Mesenchymal stem cell (in vitro differentiated cells and primary cell): ENCODE results near the gene AP3B1.

Experiments
- DNase-seq: peaks from one replicate; pipeline ENCODE4 v3.0.0-alpha.2; 2013
- H2AFZ ChIP-seq: one replicate; pipeline ENCODE4 v1.6.1; 2013; ENCODE audit warnings: low read depth, mild to moderate bottlenecking, control low read depth, inconsistent platforms, low read length, moderate library complexity
- H2AK5ac ChIP-seq: 2 replicates; pipeline ENCODE4 v1.6.1; 2013; ENCODE audit warnings: low read length, moderate library complexity, mild to moderate bottlenecking, inconsistent platforms; ENCODE audit not compliant: severe bottlenecking
- H2BK120ac ChIP-seq: one replicate; pipeline ENCODE4 v1.6.1; 2013; ENCODE audit warnings: low read depth, mild to moderate bottlenecking, inconsistent platforms, low read length, moderate library complexity
- H2BK12ac ChIP-seq, 2 experiments: one replicate each; pipeline ENCODE4 v1.6.1; 2013; ENCODE audit warnings: inconsistent platforms in 2 of 2, low read length in 2 of 2, mild to moderate bottlenecking in 2 of 2, moderate library complexity in 2 of 2, control low read depth in 1 of 2
- H2BK15ac ChIP-seq: one replicate; pipeline ENCODE4 v1.6.1; 2013; ENCODE audit warnings: mild to moderate bottlenecking, low read depth, inconsistent platforms; ENCODE audit not compliant: poor library complexity, severe bottlenecking
- H2BK5ac ChIP-seq: 2 replicates; pipeline ENCODE4 v1.6.1; 2013; ENCODE audit warnings: low read depth, mild to moderate bottlenecking, low read length, control low read depth, inconsistent platforms; ENCODE audit not compliant: poor library complexity, severe bottlenecking
- H3K14ac ChIP-seq, 2 experiments: one replicate each; pipeline ENCODE4 v1.6.1; 2013; ENCODE audit warnings: inconsistent platforms in 2 of 2, low read length in 2 of 2, control low read depth in 1 of 2, mild to moderate bottlenecking in 1 of 2, moderate library complexity in 1 of 2
- H3K18ac ChIP-seq, 2 experiments: one replicate each; pipeline ENCODE4 v1.6.1; 2013; ENCODE audit warnings: inconsistent platforms in 2 of 2, low read length in 2 of 2, control low read depth in 1 of 2, low read depth in 1 of 2, mild to moderate bottlenecking in 1 of 2
- H3K23ac ChIP-seq, 2 experiments: one replicate each; pipeline ENCODE4 v1.6.1; 2013; ENCODE audit warnings: inconsistent platforms in 2 of 2, low read length in 2 of 2, mild to moderate bottlenecking in 2 of 2, moderate library complexity in 2 of 2, control low read depth in 1 of 2
- H3K27ac ChIP-seq: 2 replicates; pipeline ENCODE4 v1.5.1; 2013; ENCODE audit warnings: mild to moderate bottlenecking, moderate library complexity, low read length, control low read depth, inconsistent platforms; ENCODE audit not compliant: poor library complexity, severe bottlenecking
- H3K27me3 ChIP-seq, 2 experiments: 2 replicates each; pipeline versions ENCODE4 v1.6.1 to v1.7.0; 2013; ENCODE audit warnings: low read length in 2 of 2, mild to moderate bottlenecking in 2 of 2, moderate library complexity in 2 of 2, control low read depth in 1 of 2, inconsistent platforms in 1 of 2; ENCODE audit not compliant: control insufficient read depth in 1 of 2, insufficient read depth in 1 of 2
- H3K36me3 ChIP-seq, 2 experiments: 2 replicates each; pipeline versions ENCODE4 v1.6.1 to v1.7.0; 2013; ENCODE audit warnings: low read length in 2 of 2, control low read depth in 1 of 2, inconsistent platforms in 1 of 2, low read depth in 1 of 2, mild to moderate bottlenecking in 1 of 2; ENCODE audit not compliant: insufficient read depth in 2 of 2, control insufficient read depth in 1 of 2
- H3K4ac ChIP-seq, 2 experiments: one replicate each; pipeline ENCODE4 v1.6.1; 2013; ENCODE audit warnings: inconsistent platforms in 2 of 2, low read length in 2 of 2, mild to moderate bottlenecking in 2 of 2, moderate library complexity in 2 of 2, control low read depth in 1 of 2, low read depth in 1 of 2
- H3K4me1 ChIP-seq: 2 replicates; pipeline ENCODE4 v1.6.1; 2013; ENCODE audit warnings: low read depth, low read length, control low read depth; ENCODE audit not compliant: control insufficient read depth, insufficient read depth
- H3K4me2 ChIP-seq: 2 replicates; pipeline ENCODE4 v1.6.1; 2013; ENCODE audit warnings: low read length, mild to moderate bottlenecking, inconsistent platforms; ENCODE audit not compliant: poor library complexity, severe bottlenecking
- H3K4me3 ChIP-seq, 2 experiments: 2 replicates each; pipeline versions ENCODE4 v1.5.1 to v1.7.0; 2013; ENCODE audit warnings: low read length in 2 of 2, mild to moderate bottlenecking in 2 of 2, control low read depth in 1 of 2, low read depth in 1 of 2; ENCODE audit not compliant: insufficient read depth in 1 of 2
- H3K79me1 ChIP-seq: replicated peaks from 2 replicates; pipeline ENCODE4 v1.6.1; 2013; ENCODE audit warnings: mild to moderate bottlenecking, control low read depth, low read length, inconsistent platforms; ENCODE audit not compliant: poor library complexity, severe bottlenecking
- H3K9ac ChIP-seq: 2 replicates; pipeline ENCODE4 v1.7.0; 2013; ENCODE audit warnings: mild to moderate bottlenecking, low read length, moderate library complexity
- H3K9me3 ChIP-seq: 2 replicates; pipeline ENCODE4 v1.7.0; 2013; ENCODE audit warnings: mild to moderate bottlenecking, low read length; ENCODE audit not compliant: control insufficient read depth
- H4K8ac ChIP-seq: one replicate; pipeline ENCODE4 v1.6.1; 2013; ENCODE audit warnings: inconsistent platforms, mild to moderate bottlenecking, low read length, moderate library complexity
- H4K91ac ChIP-seq: one replicate; pipeline ENCODE4 v1.6.1; 2013; ENCODE audit warnings: mild to moderate bottlenecking, low read length, inconsistent platforms
- WGBS: methylation state at CpG from one replicate; pipeline ENCODE4 v1.1.7; 2013; ENCODE audit warnings: mixed read lengths; 5-methylcytosine and 5-hydroxymethylcytosine counted together

AP3B1 gene

DNA sequence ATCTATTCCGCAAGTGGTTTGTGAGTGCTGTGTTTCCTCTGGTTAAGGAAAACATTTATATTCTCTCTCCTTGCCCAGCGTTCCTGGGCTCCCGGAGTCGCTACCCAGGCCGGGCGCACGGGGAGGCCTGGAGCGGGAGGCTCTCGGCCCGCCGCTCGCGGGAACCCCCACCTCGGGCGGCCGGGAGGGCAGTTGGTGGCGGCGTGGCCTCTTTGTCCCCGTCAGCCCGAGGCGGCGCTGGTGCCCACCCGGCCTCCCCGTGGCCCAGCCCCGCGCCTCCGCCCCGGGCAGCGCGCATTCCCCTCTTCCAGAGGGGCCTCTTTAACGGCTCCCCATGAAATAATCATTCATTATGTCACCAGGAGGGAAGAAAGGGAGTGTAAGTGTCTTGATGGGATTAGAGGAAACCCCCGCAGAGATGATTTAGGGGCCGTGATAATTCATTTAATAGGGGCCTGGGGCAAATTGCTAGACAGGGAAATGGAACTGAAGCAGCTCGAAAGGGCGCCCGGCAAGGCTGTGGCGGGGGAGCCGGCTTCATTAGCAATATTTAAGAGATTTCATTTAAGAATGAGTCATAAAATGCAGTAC, 336.5 kb downstream of the AP3B1 start:
- Histone ChIP-seq H3K36me3 (no peaks in the 10 kb centered on the region), H3K9ac (no peak overlapping the region), H3K27me3 (peaks cover 35 to 39% of the 10 kb centered on the region in 2 experiments), H2BK120ac (no peak overlapping the region), H2AK5ac (no peak overlapping the region), H3K4ac (no peak overlapping the region), H2BK12ac (no peak overlapping the region), H3K27ac (no peak overlapping the region), H4K8ac (no peak overlapping the region), H3K23ac (no peak overlapping the region), H3K4me3 (peak overlapping the region; percentile 28 to 47), H2AFZ (no peak overlapping the region), H2BK5ac (no peak overlapping the region), H3K4me1 (peaks cover 6% of the 10 kb centered on the region), H4K91ac (no peak overlapping the region), H2BK15ac (peak overlapping the region; percentile 48), H3K4me2 (peak overlapping the region; percentile 84), H3K9me3 (no peaks in the 10 kb centered on the region), H3K18ac (no peak overlapping the region), H3K14ac (no peak overlapping the region), H3K79me1 (no peaks in the 10 kb centered on the region)
- WGBS, result 2% methylated on average over 21 of the region's 38 CpGs
- DNase-seq, result no peak

DNA sequence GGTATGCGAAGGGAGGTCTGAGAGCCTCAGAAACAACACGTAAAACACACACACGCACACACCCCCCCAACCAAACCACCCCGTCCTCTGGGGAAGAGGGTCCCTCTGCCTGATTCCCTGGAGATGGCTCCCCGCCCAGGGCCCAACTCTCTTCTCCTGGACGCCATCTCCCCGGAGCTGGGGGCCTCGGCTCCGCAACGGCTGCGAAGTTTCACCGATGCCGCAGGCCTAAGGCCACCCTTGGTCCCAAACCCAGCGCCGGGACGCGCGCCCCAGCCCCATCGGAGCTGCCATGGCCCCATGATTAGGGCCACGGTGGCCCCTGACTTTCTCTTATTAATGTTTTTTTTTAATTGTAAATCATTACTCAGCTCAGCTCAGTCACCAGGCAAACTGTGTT, 337.0 kb downstream of the AP3B1 start:
- Histone ChIP-seq H4K91ac (no peak overlapping the region), H2AFZ (no peak overlapping the region), H3K23ac (peak overlapping the region in 1 of 2 experiments; percentile 46), H3K9ac (no peak overlapping the region), H3K18ac (no peak overlapping the region), H3K4me3 (peak overlapping the region in 1 of 2 experiments; percentile 28), H2AK5ac (no peak overlapping the region), H4K8ac (no peak overlapping the region), H3K4me1 (peaks cover 6% of the 10 kb centered on the region), H3K79me1 (no peaks in the 10 kb centered on the region), H3K27me3 (peaks cover 33 to 35% of the 10 kb centered on the region in 2 experiments), H3K9me3 (no peaks in the 10 kb centered on the region), H2BK5ac (no peak overlapping the region), H3K27ac (no peak overlapping the region), H3K36me3 (no peaks in the 10 kb centered on the region), H3K4me2 (peak overlapping the region; percentile 84), H2BK12ac (no peak overlapping the region), H2BK15ac (no peak overlapping the region), H3K4ac (no peak overlapping the region), H3K14ac (no peak overlapping the region), H2BK120ac (no peak overlapping the region)
- WGBS, result 23% methylated on average over 13 of the region's 20 CpGs
- DNase-seq, result no peak

DNA sequence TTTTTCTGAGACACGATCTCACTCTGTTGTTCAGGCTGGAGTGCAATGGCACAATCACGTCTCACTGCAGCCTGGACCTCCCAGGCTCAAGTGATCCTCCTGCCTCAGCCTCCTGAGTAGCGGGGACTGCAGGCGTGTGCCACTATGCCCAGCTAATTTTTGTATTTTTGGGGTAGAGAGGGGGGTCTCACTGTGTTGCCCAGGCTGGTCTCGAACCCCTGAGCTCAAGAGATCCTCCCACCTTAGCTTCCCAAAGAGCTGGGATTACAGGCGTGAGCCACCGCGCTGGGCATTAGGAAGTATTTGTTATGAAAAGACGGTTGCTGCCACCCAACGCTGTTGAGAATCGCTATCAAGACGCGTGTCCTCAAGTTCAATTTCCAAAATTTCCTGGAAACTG, 337.4 kb downstream of the AP3B1 start:
- Histone ChIP-seq H2BK15ac (no peak overlapping the region), H3K27ac (no peak overlapping the region), H2AFZ (no peak overlapping the region), H2AK5ac (no peak overlapping the region), H3K36me3 (no peaks in the 10 kb centered on the region), H3K79me1 (no peaks in the 10 kb centered on the region), H2BK5ac (no peak overlapping the region), H2BK120ac (no peak overlapping the region), H3K18ac (no peak overlapping the region), H2BK12ac (no peak overlapping the region), H4K91ac (no peak overlapping the region), H3K9ac (no peak overlapping the region), H3K4me1 (peaks cover 6% of the 10 kb centered on the region), H3K4ac (no peak overlapping the region), H4K8ac (no peak overlapping the region), H3K4me3 (no peak overlapping the region), H3K23ac (no peak overlapping the region), H3K9me3 (no peaks in the 10 kb centered on the region), H3K4me2 (no peak overlapping the region), H3K14ac (no peak overlapping the region), H3K27me3 (peaks cover 35 to 36% of the 10 kb centered on the region in 2 experiments)
- no peak for DNase-seq
- WGBS, result 45% methylated on average over 10 of the region's 13 CpGs

DNA sequence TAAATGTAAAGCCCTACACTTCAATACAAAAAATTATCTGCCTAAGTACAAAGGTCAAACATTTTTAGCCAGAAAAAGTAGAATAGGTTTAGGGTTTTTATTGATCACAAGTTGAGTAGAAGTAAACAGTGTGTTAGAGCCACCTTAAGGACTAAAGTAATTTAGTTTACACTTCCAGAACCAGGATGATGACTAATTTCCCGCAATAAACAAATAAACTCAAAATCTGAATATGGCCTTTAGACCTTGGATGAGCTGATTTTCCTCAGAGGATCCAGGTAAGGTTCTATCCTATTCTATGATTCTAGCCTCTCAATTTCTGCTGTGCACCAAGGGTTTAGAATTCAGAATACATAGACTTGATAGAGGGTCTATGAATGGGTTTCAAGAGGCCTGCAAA, 338.9 kb downstream of the AP3B1 start:
- Histone ChIP-seq H2BK12ac (no peak overlapping the region), H3K79me1 (no peaks in the 10 kb centered on the region), H3K27me3 (peaks cover 35 to 39% of the 10 kb centered on the region in 2 experiments), H3K9ac (no peak overlapping the region), H3K18ac (no peak overlapping the region), H2BK5ac (no peak overlapping the region), H3K4ac (no peak overlapping the region), H2AK5ac (no peak overlapping the region), H2BK15ac (no peak overlapping the region), H3K23ac (no peak overlapping the region), H2BK120ac (no peak overlapping the region), H3K9me3 (no peaks in the 10 kb centered on the region), H2AFZ (no peak overlapping the region), H3K4me3 (no peak overlapping the region), H3K27ac (no peak overlapping the region), H3K14ac (no peak overlapping the region), H4K91ac (no peak overlapping the region), H3K4me2 (no peak overlapping the region), H3K4me1 (peaks cover 6% of the 10 kb centered on the region), H3K36me3 (no peaks in the 10 kb centered on the region), H4K8ac (no peak overlapping the region)
- 0% methylated on average over 1 of the region's 1 CpG for WGBS
- DNase-seq, result no peak
